Cardiac muscle cell (in vitro differentiated cells and primary cell): Measurements from ENCODE around the gene PHLDB3. TPM values are rescaled to one million over a fixed set of nuclear protein-coding genes. Genes with fewer than 3 reads are reported as not detected.
"Not testable (repeated sequence)": the region's sequence is repeated elsewhere in the genome, so short reads cannot be mapped to it uniquely, and the experiment has no call there.

Source experiments
- DNase-seq, 2 donors: peaks; one replicate each; pipeline versions ENCODE4 v3.0.0 to v3.0.0-alpha.2; 2010 to 2017; ENCODE audit warnings: low read depth in 1 of 2, low spot score in 1 of 2
- H3K27ac ChIP-seq: fragments of 200-600 bp; sonication (generic); 2 replicates; pipeline ENCODE4 v1.5.1; 2016
- H3K27me3 ChIP-seq: fragments of 200-600 bp; sonication (generic); 2 replicates; pipeline ENCODE4 v1.6.0; 2016; ENCODE audit warnings: control low read depth
- H3K36me3 ChIP-seq: fragments of 200-600 bp; sonication (generic); 2 replicates; pipeline ENCODE4 v1.5.1; 2016; ENCODE audit warnings: control low read depth
- H3K4me1 ChIP-seq: fragments of 200-600 bp; sonication (generic); 2 replicates; pipeline ENCODE4 v1.8.1; 2017; ENCODE audit warnings: low read depth, mild to moderate bottlenecking, mixed run types
- H3K4me3 ChIP-seq: fragments of 200-600 bp; sonication (generic); 2 replicates; pipeline ENCODE4 v1.5.1; 2016; ENCODE audit warnings: mild to moderate bottlenecking
- H3K9me3 ChIP-seq: fragments of 200-600 bp; sonication (generic); 2 replicates; pipeline ENCODE4 v1.5.1; 2017; ENCODE audit warnings: low read depth, mild to moderate bottlenecking, control low read depth
- CTCF ChIP-seq: IDR thresholded peaks from 2 replicates; pipeline ENCODE4 v1.5.1; 2012; ENCODE audit warnings: low read depth, mild to moderate bottlenecking, low read length
- polyA plus RNA-seq: library from polyadenylated mRNA; unstranded; fragments of >200 nt; fragmentation: Nextera tagmentation; extraction: Ambion mirVana; gene quantifications from 2 replicates; pipeline ENCODE4 v1.2.1, GENCODE V29; 2016
- total RNA-seq: library from RNA; depleted of rRNA; stranded (reverse); fragments of >200 nt; gene quantifications from 2 replicates; pipeline ENCODE4 v1.2.3, GENCODE V29; 2016

The PHLDB3 gene
- total and polyA plus RNA-seq, 2 experiments from 2014 or later, result 11.2 to 45.9 TPM

GRCh38 chr19:43447655-43448054, 56.9 kb downstream of the PHLDB3 start:
- no peaks in the 10 kb centered on the region for H3K36me3 ChIP-seq
- no peak for TF ChIP-seq CTCF
- no peak overlapping the region for H3K4me3 ChIP-seq
- no peak for DNase-seq
- no peaks in the 10 kb centered on the region for H3K9me3 ChIP-seq
- no peak overlapping the region for H3K27ac ChIP-seq
- no peaks in the 10 kb centered on the region for H3K27me3 ChIP-seq
- no peaks in the 10 kb centered on the region for H3K4me1 ChIP-seq

DNA sequence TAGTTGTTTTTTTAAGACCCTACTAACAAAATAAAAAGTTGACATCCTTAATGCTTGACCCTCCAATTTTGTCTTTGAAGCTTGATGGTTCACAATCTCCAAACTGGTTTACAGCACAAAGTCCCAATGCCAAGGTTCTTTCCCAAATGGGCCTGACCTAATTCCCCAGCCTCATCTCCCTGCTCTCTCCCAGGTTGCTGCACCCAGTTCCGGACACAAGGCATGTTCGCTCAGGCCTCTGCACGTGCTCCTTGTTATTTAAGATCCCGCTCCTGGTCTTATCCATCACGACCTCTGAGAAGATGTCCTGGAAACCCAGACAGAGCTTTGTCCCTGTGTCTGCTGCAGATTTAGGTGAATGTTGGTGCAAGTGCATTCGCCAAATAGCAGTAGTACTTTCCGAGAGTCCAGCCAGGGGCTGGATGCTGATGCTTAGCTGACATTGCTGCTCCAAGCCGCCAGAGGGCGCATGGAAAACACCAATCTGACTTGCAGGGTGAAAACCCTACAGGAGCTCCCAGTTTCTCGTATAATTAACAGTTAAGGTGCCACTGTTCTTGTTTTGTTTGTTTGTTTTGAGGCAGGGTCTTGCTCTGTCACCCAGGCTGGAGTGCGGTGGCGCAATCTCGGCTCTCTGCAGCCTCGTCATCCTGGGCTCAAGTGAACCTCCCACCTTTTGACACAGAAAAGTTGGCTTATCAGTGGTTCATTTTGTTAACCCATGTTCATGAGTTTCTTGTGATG, 57.6 kb downstream of the PHLDB3 start:
- Histone ChIP-seq H3K27me3 (peaks cover 2% of the 10 kb centered on the region), H3K4me3 (no peak overlapping the region), H3K27ac (no peak overlapping the region), H3K9me3 (no peaks in the 10 kb centered on the region), H3K4me1 (no peaks in the 10 kb centered on the region), H3K36me3 (no peaks in the 10 kb centered on the region)
- TF ChIP-seq CTCF, result peak; percentile 95
- peak; percentile 78 to 81 for DNase-seq

GRCh38 chr19:43445426-43445825, 59.1 kb downstream of the PHLDB3 start:
- TF ChIP-seq CTCF, result no peak
- peaks cover 2% of the 10 kb centered on the region for H3K27me3 ChIP-seq
- H3K9me3 ChIP-seq, result no peaks in the 10 kb centered on the region
- H3K4me1 ChIP-seq, result no peaks in the 10 kb centered on the region
- no peak for DNase-seq
- no peak overlapping the region for H3K27ac ChIP-seq
- no peaks in the 10 kb centered on the region for H3K36me3 ChIP-seq
- H3K4me3 ChIP-seq, result no peak overlapping the region

GRCh38 chr19:43444531-43445287, 59.8 kb downstream of the PHLDB3 start:
- Histone ChIP-seq H3K27me3 (peaks cover 2% of the 10 kb centered on the region), H3K9me3 (no peaks in the 10 kb centered on the region), H3K4me1 (no peaks in the 10 kb centered on the region), H3K4me3 (no peak overlapping the region), H3K27ac (no peak overlapping the region), H3K36me3 (no peaks in the 10 kb centered on the region)
- no peak for DNase-seq
- no peak for TF ChIP-seq CTCF

DNA sequence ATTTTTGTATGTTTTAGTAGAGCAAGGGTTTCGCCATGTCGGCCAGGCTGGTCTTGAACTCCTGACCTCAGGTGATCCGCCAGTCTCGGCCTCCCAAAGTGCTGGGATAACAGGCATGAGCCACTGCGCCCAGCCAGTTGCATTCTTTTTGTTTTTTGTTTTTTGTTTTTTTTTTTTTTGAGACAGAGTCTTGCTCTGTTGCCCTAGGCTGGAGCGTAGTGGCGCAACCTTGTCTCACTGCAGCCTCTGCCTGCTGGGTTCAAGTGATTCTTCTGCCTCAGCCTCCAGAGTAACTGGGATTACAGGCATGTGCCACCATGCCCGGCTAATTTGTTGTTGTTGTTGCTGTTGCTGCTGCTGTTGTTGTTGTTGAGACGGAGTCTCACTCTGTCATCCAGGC, 60.5 kb downstream of the PHLDB3 start:
- not testable (repeated sequence) for DNase-seq, H3K27me3 ChIP-seq, H3K4me1 ChIP-seq, H3K27ac ChIP-seq, H3K9me3 ChIP-seq, H3K36me3 ChIP-seq, H3K4me3 ChIP-seq

DNA sequence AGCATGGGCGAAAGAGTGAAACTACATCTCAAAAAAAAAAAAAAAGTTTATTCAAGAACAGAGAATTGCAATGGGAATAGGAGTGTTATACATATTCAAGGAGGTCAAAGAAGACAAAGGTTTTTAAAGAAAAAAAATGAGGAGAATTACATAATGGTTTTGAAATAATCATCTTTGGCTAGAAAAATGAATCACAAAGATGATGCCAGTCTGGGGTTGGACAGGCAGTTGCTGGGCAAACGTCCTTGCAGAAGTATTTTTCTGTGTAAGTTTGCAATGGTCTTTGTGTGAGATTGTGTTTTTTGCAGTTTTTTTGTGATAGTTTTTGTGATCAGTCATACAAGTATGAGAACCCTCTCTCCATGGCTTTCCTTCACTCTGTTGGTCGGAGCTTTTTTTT, 62.8 kb downstream of the PHLDB3 start:
- H3K4me1 ChIP-seq, result no peaks in the 10 kb centered on the region
- no peak for TF ChIP-seq CTCF
- no peaks in the 10 kb centered on the region for H3K36me3 ChIP-seq
- no peaks in the 10 kb centered on the region for H3K9me3 ChIP-seq
- DNase-seq, result no peak
- no peak overlapping the region for H3K4me3 ChIP-seq
- H3K27me3 ChIP-seq, result peaks cover 2% of the 10 kb centered on the region
- H3K27ac ChIP-seq, result no peak overlapping the region
